Mucosa of gallbladder (tissue), 1 donor: ENCODE data around the gene TCIRG1. TPM values are rescaled to one million over a fixed set of nuclear protein-coding genes. Genes with fewer than 3 reads are reported as not detected.

ENCODE experiments used
- DNase-seq: peaks from one replicate; pipeline ENCODE4 v3.0.0-alpha.2; 2020; ENCODE audit warnings: low spot score
- total RNA-seq: library from RNA; stranded (reverse); gene quantifications from one replicate; pipeline ENCODE4 v1.2.1, GENCODE V29; 2021
- donor health status: DM: no; HTN: no; CAD: no.

Gene TCIRG1
- total RNA-seq, 1 donor from 2014 or later = 151 TPM

GRCh38 chr11:68006606-68007166 is 32.1 kb upstream of the TCIRG1 start:
- DNase-seq = no peak

GRCh38 chr11:68007498-68008380 is 31.1 kb upstream of the TCIRG1 start:
- DNase-seq = no peak

- peak; percentile 79 for DNase-seq
Measured at GRCh38 chr11:68008381-68009337, 30.2 kb upstream of the TCIRG1 start.

- DNase-seq = no peak
Measured at GRCh38 chr11:68009391-68010089, 29.3 kb upstream of the TCIRG1 start.

- peak; percentile 94 for DNase-seq
Measured at GRCh38 chr11:68010090-68011041, 28.5 kb upstream of the TCIRG1 start, which contains the start of gene ALDH3B1. Gene ALDH3B1, plus strand, starts transcription at chr11:68010327. Its CDS starts 4,971 bp downstream, at chr11:68015298.

GRCh38 chr11:68011051-68011943 is 27.5 kb upstream of the TCIRG1 start:
- DNase-seq = no peak

GRCh38 chr11:68012044-68012842 is 26.6 kb upstream of the TCIRG1 start:
- DNase-seq = no peak

- peak; percentile 81 for DNase-seq
Measured at GRCh38 chr11:68012843-68013610, 25.8 kb upstream of the TCIRG1 start.

- DNase-seq = no peak
Measured at GRCh38 chr11:68013611-68014156, 25.1 kb upstream of the TCIRG1 start.

- DNase-seq = peak; percentile 90
Measured at GRCh38 chr11:68014157-68014946, 24.5 kb upstream of the TCIRG1 start.

- DNase-seq = no peak
Measured at GRCh38 chr11:68014947-68015447, 23.8 kb upstream of the TCIRG1 start.

- DNase-seq = no peak
Measured at GRCh38 chr11:68015467-68015866, 23.4 kb upstream of the TCIRG1 start.

- no peak for DNase-seq
Measured at GRCh38 chr11:68016161-68016903, 22.5 kb upstream of the TCIRG1 start.

GRCh38 chr11:68016904-68017817 is 21.7 kb upstream of the TCIRG1 start:
- DNase-seq = no peak
